Measurements from ENCODE around the gene RFX3. TPM values are rescaled to one million over a fixed set of nuclear protein-coding genes. Genes with fewer than 3 reads are reported as not detected.

RFX3 gene
- total RNA-seq, 1 donor from 2014 or later: 8.7 TPM

DNA sequence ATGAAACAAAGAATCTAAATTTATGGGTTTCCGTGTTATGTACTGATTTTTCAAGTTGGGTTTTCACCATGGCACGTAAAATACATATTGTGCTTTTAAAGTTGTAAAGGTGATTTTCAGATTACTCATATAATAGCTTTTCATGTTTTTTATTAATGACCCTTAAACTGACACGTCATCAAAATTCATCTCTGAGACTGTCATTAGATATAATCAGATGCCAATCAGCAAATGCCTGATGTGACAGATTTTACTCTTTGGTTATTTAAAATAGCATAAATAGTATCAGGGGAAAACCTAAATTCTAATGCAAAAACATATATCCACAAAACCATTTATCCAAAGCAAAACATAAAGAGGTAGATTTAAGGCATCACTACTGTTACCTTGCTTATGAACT lies 11.0 kb downstream of the RFX3 start:
- DNase-seq (ENCODE audit: extremely low read depth, low read depth, low spot score): no peak

DNA sequence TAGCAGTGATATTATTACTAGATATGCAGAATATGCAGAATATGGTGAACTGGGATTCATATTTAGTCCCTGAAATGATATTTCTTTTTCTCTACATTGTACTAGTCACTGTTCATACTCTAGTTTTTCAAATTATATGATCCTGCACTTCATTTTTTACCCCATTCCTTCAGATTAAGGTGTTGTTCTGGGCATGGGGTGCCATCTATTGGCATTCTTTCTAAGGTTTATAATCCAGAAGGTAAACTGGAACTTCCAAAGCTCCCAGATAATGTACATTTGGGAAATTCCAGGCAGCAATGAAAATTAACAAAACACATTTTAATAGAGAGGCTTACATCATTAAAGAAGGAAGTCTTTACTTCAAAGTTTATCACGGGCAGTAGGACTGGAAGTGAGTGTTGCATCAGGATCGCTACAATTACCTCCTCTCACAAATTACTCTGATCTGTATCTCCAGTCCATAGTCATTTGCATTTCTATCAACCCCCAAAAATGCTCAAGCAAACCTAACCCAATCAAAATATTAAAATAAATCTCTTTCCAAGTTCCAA lies 12.5 kb downstream of the RFX3 start:
- DNase-seq (ENCODE audit: extremely low read depth, low read depth, low spot score): no peak

DNA sequence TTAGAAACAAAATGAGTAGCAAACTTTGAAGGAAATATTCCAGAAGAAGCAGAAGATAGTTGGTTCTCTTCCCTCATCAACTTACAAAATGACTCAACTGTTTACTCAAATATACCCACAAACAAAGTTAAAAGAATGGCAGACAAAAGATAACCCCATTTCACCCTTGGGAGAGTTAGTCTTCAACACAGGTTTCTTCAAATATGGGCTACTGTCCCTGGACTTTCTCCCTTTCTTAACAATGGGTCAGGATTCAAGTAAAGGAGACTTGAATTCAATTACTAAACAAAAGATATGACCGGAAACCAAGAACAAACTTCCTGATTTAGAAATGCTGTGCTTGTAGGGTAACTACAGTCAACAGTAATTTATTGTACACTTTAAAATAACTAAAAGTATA lies 14.2 kb downstream of the RFX3 start:
- no peak for DNase-seq (ENCODE audit: extremely low read depth, low read depth, low spot score)

DNA sequence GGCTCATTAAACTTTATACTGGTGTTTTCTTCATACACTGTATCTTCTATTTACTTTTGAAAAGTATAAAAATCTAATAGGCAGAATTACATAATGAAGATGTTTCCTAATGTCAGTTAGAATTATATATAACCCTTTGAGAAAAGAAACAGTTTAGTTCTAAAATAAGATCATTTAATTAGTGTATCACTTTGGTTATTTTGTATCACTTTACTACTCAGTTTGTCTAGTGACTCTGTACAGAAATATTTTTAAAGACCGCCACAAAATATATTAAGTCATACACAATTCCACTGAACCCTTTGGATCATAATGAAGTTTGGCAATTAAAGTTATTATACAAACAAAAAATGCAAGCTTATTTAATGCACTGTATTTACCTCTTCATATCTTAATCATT lies 15.0 kb downstream of the RFX3 start:
- no peak for DNase-seq (ENCODE audit: extremely low read depth, low read depth, low spot score)

DNA sequence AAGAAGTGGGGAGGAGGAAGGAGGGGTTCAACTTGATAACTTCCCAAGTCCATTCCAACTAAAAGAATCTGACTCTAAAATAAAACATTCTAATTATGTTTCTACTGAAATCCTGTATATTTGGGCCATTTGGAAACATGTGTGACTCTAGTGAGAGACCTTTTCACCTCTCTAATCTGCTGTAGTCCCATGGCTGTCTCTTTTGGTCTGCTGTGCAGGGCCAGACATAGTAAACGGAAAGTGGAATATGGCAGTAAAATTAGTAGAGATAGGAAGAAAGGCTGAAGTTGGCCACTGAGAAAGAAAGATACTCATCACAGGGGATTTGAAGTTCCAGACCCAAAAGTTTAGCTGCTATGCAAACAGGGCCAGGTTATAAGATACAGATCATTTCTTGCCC lies 15.9 kb downstream of the RFX3 start:
- no peak for DNase-seq (ENCODE audit: extremely low read depth, low read depth, low spot score)

DNA sequence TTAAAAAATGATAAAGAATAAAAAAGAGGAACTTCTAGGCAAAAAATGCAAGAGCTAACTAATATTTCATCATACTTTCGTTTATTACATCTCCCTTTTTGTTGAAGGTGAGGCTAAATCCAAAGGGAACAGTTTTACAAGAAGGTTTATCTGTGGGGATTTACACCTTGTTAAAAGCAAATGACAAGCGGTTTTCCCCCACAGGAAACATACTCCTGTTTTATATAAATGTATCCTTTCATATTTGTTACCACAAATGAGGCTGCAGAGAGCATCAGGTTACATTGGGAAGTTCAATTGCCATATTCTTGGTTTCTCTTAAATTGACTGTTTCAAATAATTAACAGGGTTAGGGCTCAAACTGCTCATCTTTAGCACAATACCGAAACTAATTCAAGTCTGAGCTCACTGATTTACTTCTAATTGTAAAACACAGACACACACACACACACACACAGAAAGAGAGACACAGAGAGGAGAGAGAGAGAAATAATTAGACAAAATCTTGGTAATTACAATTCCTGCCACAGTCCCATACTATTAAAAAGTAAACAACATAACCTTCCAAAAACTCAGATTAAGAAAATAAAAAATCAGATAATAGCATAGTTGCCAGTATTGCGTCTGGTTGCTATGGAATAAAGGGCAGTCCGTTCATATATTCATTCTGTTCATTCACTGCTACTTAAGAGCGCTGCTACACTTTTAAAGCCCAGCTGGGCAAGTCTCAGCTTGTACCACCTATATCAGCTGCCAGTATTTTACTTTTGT lies 17.1 kb downstream of the RFX3 start:
- no peak for DNase-seq (ENCODE audit: extremely low read depth, low read depth, low spot score)

DNA sequence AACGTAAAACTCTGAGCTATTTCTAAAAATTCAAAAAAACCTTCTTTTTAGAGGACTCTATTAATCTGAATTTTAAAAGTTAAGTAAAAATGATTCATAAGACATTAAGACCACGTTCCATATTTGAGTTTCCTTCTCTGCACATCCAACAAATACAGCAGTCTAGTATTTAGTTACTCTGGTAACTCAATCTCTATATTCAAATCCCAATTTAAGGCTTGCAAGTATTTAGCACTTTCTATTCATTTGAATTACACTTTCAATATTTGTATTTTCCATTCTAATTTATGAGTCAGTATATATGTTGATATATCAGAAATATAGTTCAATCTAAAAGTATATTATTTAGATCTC lies 17.7 kb downstream of the RFX3 start:
- DNase-seq (ENCODE audit: extremely low read depth, low read depth, low spot score): no peak

DNA sequence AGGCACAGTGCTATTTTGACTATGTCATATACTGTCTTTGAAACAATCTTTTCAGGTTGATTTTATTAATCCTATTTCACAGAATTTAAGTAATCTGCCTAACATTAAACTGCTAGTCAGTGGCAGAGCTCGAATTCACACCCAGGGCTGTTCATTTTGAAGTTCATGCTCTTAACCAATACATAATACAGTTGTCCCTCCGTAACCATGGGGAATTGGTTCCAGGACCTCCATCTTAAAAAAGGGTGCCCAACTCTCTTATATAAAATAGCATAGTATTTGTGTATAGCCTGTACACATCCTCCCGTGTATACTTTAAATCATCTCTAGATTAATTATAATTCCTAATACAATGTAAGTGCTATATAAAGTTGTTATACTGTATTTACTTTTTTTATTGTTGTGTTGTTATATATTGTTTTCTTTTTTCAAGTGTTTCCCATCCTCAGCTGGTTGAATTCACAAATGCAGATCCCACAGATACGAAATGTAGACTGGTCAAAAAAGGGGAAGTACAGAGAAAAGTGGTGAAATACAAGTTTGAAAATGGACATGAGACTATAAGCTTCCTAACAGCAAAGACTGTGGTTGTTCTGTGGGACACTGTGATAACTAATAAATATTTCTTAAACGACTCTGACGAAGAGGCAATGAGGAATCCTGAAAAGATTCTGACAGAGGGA lies 18.3 kb downstream of the RFX3 start:
- DNase-seq (ENCODE audit: extremely low read depth, low read depth, low spot score): no peak

DNA sequence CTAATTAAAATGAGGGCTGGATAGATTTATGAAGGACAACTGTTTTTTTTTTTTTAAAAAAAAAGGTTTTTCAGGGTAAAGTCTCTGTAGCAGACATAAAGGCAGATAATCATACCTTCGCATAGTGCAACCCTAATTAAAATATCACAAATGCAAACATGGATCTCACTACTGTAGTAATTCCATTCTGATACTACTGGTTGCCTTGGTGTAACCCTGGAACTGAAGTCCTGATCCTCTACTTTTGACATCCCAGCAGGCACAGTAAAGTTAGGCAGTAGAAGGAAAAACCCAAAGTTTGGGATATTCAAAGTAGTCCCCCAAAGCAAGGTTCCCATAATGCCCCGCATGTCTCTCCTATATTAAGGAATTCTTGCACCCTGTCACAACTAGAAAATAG lies 19.6 kb downstream of the RFX3 start:
- DNase-seq (ENCODE audit: extremely low read depth, low read depth, low spot score): no peak

DNA sequence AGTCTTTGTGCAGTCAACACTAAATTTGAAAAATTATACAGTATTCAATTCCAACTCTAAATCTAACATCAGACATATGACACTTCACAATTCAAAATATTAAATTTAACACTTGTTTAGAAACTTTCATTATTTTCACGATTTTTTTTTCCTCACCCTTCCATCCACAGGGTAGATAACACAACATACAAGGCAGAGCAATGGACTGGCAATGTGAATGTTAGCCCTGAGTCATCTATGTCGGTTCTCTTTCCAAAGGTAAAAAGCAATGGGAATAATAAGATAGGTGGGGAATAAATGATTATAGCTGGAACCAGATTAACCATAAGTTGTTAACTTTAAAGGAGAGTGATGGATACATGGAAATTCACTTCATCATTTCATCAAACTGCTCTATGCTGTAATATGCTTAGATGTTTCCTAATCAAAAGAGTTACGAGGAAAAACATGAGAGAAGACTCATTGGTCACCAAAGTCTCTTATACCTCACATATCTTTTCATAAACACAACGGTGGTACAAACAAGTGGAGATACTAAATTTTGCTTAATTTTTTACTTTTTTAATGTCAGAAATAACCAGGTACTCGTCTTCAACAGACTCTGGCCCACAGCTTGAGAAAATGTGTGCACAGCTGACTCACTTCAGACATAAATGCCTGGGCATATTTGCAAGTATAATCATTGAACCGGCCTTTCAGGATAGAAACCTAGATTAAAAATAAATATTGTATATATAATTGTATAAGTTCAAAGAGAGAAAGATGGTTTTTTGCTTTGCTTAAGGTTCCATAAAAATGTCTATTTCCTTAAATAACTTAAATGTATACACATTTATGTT lies 23.0 kb downstream of the RFX3 start:
- no peak for DNase-seq (ENCODE audit: extremely low read depth, low read depth, low spot score)

DNA sequence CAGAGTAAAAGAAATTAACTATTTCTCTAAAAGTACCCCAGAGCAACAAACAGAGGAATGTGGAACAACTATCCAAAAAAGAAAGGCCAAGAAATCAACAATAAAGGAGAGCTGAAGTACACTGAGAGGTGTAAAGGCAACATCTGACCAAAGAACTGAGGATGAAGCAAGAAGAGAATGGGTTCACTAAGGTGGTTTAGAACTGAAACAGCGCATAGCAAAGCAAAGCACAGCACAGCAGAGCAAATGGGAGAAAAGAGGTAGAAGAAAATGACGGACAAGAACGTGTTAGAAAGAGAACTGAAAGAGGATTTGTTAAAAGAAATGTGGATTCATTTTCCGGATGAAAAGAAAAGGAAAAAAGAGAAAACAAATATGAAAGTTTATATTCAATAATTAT lies 25.8 kb downstream of the RFX3 start:
- DNase-seq (ENCODE audit: extremely low read depth, low read depth, low spot score): no peak

DNA sequence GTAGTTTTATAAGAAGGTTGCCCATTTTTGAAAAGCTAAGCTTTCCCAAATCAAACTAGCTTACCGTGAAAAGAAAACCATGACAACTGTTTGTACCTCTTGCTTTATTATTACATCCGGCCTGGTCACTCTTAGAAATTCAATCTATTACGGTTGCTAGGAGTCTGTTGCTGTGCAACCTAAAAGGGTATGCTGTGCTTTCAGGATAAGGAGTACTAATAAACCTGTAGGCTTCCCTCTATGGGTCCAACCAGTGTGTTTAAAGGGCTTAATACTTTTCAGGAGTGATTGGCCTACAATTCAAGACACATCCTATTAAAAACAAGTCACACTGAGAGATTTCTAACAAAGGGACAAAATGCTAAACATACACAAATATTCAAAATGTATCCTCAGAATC lies 27.1 kb downstream of the RFX3 start:
- no peak for DNase-seq (ENCODE audit: extremely low read depth, low read depth, low spot score)

DNA sequence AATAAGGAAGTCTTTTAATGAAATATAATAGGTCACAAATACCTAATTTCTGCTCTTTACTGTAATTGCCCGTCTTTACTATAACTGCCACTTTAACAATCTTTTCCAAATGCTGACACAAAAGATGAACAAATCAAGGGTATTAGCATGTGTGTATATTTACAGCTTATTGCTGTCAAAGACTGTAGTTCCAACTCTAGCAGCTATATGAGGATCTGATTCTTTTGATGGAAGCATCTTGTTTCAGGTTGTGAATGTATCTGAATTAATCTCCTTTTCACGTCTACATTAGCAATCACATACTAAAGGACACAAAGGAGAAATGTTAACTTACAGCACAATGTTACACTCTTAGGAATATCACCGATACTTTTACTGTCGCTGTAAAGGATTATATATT lies 27.9 kb downstream of the RFX3 start:
- DNase-seq (ENCODE audit: extremely low read depth, low read depth, low spot score): no peak

DNA sequence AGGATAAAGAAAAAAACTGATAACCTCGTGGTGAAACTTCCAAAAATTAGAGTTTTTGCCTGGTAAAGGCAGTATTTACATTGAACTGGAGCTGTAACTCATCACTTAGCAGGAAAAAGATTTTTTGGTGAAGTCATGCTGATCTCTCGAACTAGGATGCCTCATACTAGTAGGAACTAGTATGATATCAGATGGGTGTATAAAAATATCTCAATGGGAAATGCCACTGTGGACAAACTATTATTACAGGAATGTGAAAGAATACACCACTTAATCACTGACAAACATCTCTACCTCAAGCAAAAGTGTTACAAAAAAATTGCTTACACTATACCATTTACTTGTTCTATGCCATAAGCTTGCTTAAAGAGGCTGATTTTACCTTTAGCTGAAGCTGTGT lies 28.4 kb downstream of the RFX3 start:
- no peak for DNase-seq (ENCODE audit: extremely low read depth, low read depth, low spot score)

DNA sequence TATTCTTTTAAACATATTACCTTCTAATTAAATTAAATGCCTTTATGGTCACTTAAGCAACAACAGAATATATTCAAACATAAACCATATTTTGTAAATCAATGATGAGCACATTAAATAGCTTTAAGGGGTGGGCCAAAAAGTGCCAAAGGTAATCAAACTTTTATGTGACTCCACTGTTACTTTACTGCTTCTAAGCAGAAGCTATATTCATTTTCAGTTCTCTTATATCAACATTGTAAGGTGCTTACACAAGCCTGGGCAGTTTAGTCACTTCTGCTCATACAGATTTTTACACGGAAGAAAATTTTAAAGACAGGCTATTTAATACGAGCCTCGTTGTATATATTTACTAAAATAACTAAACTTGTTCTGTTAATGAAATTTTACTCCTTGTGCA lies 29.9 kb downstream of the RFX3 start:
- no peak for DNase-seq (ENCODE audit: extremely low read depth, low read depth, low spot score)

DNA sequence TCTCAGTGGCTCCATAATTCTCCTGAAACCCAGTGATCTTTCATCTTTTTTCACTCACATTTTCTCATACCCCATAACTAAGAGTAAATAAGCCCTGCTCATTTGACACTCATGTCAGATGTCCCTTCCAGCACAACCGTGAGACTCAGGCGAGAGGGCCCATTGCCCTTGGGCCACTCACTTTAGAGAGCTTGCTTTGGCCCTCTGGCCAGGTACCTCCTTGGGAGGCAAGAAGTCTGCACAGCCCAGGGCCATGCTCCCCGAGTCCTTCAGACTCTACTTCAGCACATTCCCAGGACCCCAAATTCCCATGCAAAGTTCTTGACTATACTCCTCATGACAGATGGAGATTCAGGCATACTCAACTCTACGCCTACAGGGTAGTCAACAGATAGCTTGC lies 33.6 kb downstream of the RFX3 start:
- DNase-seq (ENCODE audit: extremely low read depth, low read depth, low spot score): no peak

DNA sequence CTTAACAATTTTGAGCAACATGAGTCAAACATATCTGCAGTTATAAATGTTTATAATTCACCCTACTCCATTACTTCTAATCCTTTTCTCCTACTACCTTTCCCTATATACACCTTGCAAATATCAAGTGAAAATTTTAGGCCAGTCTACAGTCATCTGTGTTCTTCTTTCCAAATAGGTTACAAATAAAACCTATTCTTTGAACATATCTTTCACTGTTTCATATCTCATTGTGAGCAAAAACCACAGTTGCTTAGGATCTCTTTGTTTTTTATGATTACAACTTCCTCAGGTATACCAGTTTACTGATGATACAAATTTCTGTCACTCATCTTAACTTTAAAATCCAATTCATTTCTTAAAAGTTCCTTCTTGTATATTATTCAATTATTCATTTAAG lies 34.4 kb downstream of the RFX3 start:
- no peak for DNase-seq (ENCODE audit: extremely low read depth, low read depth, low spot score)

DNA sequence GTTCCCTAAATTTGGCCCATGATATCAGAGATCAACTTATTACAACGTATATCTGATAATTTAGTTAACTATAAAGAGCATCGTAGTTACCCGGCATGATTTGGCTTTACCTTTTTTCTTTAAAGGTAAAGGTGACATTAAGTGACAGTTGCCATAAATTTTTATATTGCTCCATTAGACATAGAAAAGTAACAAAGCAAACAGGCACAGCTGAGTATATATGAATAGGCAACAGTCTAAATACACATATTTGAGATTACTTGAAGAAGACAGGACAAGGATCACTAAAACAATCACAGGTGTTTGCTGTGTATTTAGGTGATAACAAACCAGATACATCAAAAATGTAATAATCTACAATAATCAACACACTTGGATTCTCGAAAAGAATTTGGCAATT lies 34.8 kb downstream of the RFX3 start:
- no peak for DNase-seq (ENCODE audit: extremely low read depth, low read depth, low spot score)

DNA sequence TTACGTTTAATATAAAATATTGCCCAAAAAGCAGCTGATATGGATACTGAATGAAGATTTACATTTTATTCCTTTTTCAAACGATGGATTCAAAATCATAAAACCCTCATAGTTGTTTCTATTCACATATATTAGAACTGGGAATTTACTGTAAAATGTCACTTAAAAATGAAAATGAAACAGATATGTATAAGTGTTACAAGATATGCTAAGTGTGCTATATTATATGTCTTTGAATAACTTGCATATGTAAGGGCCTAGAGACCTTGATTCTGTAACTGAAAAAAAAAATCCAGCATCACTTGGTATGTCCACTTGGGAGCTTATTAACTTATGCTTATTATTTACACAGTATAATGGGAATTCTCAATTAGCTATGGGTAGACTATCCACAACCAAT lies 43.2 kb downstream of the RFX3 start:
- DNase-seq (ENCODE audit: extremely low read depth, low read depth, low spot score): no peak

DNA sequence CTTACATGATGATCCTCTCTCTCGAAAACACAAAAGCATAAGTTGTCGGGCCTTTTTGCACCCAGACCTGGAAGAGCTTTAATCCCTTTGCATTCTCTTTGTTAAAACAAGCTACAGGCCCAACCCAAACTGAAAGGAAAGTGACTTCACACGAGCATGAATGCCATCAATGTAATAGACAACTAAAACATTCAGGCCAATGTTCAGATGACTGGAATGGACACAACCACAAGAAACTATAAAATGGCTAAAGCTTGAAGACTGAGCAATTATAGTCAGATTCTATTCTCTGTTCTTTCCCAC lies 45.5 kb downstream of the RFX3 start:
- no peak for DNase-seq (ENCODE audit: extremely low read depth, low read depth, low spot score)

DNA sequence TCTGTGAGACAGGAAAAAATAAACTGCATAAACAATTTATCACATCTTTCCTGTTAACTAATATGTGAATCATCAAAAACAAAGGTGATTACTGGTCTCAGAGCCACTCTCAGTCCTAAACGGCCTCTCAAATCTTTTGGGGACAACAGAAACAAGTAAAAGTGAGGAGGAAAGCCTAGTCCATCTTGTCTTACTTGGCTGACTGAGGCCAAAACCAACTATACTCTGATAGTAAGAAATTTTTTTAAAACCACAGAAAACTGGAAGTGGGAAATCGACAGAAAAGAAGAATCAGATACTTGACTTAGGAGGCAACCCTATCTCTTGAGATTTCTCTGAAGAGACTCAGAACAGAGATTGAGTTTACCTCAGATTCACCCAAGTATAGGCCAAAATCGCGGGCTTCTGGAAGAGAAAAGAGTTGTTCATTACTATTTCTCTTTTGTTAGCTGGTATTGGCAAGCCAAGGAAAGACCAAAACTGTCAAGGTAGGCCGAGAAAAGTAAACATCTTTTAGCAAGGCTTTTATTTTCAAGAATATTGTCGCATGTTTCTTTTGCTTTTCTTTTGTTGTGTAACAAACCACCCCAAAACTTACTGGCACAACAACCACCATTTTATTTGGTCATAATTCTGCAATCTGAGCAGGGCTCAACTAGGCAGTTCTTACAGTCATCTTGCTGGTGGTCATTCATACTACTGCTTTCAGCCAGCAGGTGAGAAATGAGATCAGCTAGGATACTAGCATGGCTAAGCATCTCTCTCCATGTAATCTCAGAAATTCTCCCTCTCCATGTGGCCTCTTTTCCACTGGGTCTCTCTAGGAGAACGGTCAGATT lies 46.1 kb downstream of the RFX3 start:
- no peak for DNase-seq (ENCODE audit: extremely low read depth, low read depth, low spot score)
